Loucy (cell line): ENCODE results near the gene EPHB1.

Source experiments
- CTCF ChIP-seq: fragments of 200-600 bp; sonication (generic); conservative IDR thresholded peaks from 2 replicates; pipeline ENCODE4 v1.5.1; 2014; ENCODE audit warnings: mild to moderate bottlenecking, antibody characterized with exemption, low read length
- EZH2phosphoT487 ChIP-seq: fragments of 200-600 bp; IDR thresholded peaks from 2 replicates; pipeline ENCODE4 v1.6.1; 2018; ENCODE audit warnings: antibody characterized with exemption, mild to moderate bottlenecking, moderate library complexity, borderline replicate concordance

GRCh38 chr3:134931045-134931785, 136.2 kb downstream of the EPHB1 start:
- TF ChIP-seq CTCF (no peak), EZH2phosphoT487 (no peak)
